Stimulated activated CD4-positive, alpha-beta T cell treated with anti-CD3 and anti-CD28 coated beads, Interleukin-1b, Interleukin-23, amount 100 ng/mL, for 1 hour (primary cell): ENCODE data around the gene DCX.
"Not testable (repeated sequence)": the region's sequence is repeated elsewhere in the genome, so short reads cannot be mapped to it uniquely, and the experiment has no call there.

Experiments used
- DNase-seq, 2 donors: peaks; one replicate each; pipeline ENCODE4 v3.0.0-alpha.2; 2020; ENCODE audit warnings: low read depth in 2 of 2

The DCX gene

GRCh38 chrX:111372086-111372485 is 39.9 kb downstream of the DCX start:
- no peak for DNase-seq

GRCh38 chrX:111365770-111366325 is 46.1 kb downstream of the DCX start:
- DNase-seq = no peak

DNA sequence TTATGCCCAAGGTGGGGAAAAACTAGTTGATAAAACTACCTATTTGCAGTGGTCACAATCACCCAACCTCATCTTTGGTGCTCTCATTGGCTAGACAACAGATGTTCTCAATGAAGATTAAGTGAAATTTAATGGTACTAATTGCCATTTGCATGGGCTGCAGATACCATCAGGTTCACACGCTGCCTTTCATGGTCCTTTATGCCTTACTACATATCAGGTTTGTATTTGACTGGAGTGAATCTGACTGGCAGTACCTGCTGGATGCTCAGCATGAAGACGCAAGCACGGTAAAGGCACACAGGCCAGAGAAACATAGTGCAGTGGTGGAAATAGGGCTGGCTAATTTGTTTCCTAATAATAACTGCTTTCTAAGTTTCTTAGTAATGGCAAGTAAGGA is 48.3 kb downstream of the DCX start:
- no peak for DNase-seq

DNA sequence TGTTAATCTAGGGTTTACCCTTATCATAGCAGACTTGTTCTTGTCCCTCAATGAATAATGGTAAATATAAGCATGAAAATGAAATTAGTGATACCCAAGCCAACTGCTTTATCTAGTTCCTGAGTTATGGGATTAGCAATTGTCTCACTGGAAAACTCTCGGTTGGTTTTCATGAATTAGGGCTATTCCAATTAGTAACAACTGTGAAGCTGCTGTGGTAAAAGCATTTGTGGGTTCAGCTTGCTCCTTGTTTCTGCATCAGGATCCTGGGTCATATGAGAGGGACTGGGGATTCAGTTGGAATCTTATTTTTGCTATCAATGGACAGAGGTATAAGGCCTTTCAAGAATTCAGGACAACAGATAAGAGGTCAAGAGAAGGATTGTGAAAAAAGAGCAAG is 50.2 kb downstream of the DCX start:
- DNase-seq = no peak

DNA sequence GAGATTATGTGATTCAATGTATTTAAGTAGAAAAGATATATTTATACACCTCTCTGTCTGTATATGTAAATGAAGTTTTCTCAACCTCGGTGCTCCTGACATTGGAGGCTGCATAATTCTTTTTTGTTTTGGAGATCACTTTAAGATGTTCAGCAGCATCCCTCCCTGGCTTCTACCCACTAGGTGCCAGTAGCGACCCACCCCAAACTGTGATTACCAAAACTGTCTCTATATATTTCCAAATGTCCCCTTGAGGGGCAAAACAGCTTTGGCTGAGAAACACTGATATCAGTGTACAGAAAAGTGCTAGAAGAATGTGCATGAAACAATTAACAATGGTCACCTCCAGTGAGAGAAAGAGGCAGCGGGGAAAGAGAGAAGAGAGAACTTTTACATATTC is 51.2 kb downstream of the DCX start:
- no peak for DNase-seq

GRCh38 chrX:111355523-111356115 is 56.4 kb downstream of the DCX start:
- DNase-seq = no peak

DNA sequence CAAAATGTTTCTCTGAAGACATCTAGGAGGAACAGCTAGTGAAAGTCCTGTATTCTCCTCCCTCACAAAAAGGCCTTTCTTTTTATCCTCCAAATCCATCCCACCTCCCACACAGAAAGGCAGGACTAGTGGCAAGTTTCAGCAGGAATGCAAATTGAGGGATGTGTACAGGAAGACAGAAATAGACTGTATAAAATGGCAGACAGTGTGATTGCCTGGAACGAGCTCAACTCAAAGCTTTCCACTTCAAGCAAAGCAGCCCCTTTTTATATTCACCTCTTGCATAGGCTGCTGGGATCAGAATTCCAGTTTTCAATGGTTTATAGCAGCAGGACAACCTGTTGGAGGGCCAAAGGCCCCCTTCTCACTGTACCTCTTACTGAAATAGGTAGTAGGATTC is 57.5 kb downstream of the DCX start:
- no peak for DNase-seq

GRCh38 chrX:111353793-111354192 is 58.2 kb downstream of the DCX start:
- DNase-seq = no peak

DNA sequence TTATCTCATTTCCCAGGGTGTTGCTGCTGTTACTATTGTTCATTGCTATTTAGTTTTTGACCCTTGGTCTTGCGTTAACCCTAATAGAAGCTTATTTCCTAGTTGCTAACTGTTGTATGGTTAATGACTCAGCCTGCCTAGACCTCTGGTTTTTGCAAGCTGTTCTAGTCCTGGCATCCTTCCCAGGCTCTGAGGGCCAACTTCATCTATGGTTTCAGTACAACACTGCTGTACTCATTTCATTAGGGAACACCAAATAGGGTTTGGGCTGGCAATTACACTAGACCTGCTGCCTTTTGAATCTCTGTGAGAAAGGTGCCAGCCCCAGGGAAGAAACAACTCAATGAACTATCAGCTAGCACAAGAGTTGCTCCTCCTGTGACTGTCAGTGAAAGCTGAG is 59.6 kb downstream of the DCX start:
- no peak for DNase-seq

DNA sequence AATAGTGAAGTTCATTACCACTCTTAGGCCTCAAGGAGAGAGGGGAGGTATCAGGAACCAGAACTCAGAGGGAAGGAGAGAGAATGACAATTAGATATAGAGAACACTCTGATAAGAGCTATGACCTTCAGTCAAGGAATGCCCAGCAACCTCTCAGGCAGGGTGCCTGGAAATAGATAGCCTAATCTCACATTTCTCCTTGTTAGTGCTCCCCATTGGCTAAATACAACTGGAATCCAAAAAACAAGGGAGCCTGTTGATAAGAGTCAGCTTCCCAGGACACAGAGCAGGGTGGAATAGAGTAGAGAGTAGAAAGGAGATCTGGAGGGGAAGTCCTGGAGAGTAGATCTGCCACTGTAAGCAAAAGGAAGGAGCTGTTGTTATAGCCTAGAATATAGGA is 62.1 kb downstream of the DCX start:
- no peak for DNase-seq

DNA sequence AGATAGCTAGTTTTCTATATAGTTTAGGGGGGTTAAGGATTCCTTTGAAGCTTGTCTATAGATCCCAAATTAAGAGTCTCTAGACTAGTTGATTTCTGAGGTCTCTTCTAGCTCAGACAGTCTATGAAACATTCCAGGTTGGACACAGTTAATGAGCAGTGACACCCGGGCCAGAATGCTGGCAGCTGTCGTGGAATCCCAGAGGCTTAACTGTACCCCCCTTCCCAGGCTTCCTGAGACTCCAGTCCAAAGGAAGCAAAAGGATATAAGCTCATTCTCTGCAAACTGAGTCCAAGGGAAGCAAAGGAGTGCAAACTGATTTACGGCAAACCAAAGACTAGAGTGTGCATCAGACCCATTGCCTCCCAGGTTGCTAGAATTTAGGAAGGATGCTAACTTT is 62.9 kb downstream of the DCX start:
- DNase-seq = no peak

DNA sequence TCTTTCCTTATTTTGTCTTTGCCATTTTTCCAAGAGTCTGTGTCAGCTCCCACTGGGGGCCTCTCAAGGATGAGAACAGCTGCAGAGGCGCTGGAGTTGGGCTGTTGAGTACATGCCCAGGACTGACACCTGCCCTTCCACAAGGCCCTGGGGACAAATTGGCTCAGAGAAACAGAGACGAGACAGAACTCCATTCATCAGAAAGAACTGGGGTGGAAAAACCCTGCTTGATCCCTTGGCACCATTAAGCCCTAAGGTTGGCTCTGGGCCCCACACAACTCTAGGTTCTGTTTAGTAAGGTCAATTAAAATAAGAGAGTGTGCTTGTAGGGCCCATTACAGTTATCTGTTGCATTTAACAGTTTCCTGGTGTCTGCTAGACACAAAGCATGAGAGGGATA is 63.6 kb downstream of the DCX start:
- DNase-seq = no peak

DNA sequence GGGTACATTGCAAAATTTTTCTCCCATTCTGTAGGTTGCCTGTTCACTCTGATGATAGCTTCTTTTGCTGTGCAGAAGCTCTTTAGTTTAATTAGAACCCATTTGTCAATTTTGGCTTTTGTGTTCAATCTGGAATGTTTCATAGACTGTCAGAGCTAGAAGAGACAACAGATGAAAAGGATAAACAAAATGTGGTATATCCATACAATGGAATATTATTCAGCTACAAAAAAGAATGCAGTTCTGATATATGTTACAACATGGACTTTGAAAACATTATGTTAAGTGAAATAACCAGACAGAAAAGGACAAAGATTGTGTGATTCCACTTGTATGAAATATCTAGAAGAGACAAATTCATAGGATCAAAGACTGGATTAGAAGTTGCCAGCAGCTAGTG is 65.8 kb downstream of the DCX start:
- not testable (repeated sequence) for DNase-seq

- DNase-seq = no peak
Observed at GRCh38 chrX:111340054-111340453, 71.9 kb downstream of the DCX start.

- no peak for DNase-seq
Observed at GRCh38 chrX:111339212-111339611, 72.8 kb downstream of the DCX start.

DNA sequence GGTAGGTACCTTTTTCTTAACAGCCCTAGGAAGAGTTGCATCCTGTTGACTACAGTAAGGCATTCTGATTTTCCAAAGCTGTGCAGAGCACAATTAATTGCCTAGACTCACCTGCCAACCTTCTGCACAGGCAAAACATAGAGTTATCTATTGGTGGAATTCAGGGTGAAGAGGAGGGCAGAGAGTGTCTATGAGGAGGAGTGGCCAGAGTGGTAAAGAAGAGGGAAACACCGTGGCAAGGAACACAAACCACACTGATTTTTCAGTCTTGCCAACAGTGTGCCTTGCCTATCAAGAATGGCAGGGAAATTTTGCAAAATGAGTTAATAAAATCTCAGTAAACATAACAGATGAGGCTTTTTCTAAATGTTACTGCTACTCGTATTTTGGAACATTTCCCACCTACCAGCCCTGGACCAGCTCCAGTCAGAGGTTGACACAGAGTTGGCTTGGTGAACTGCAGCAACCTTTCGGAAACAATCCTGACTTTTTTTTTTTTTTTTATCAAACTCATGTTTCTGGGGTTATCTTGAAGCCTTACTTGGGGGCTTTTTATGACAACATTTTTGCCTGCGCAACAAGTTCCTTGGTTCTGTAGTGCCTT is 73.8 kb downstream of the DCX start:
- DNase-seq = no peak

- DNase-seq = no peak
Observed at GRCh38 chrX:111337067-111337637, 74.8 kb downstream of the DCX start.

DNA sequence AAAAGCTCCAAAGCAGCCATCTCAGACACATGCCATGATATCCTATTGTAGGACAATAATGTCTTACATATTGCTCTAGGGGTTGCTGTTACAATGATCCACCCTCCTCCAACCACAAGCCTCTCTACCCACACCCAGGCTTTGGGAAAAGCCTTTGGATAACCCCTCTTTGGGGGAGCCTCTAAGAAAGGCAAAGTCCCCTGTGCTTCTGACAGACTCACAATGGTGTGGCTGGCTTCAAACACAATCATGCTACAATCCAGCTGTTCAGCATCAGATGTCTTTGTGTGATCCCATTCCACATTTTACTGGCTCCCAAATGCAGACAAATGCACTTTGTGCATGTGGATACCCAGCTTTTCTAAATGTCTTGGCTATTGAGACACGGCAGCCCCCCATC is 75.9 kb downstream of the DCX start:
- no peak for DNase-seq

- DNase-seq = no peak
Observed at GRCh38 chrX:111329370-111329769, 82.6 kb downstream of the DCX start.

GRCh38 chrX:111328858-111329257 is 83.1 kb downstream of the DCX start:
- no peak for DNase-seq

DNA sequence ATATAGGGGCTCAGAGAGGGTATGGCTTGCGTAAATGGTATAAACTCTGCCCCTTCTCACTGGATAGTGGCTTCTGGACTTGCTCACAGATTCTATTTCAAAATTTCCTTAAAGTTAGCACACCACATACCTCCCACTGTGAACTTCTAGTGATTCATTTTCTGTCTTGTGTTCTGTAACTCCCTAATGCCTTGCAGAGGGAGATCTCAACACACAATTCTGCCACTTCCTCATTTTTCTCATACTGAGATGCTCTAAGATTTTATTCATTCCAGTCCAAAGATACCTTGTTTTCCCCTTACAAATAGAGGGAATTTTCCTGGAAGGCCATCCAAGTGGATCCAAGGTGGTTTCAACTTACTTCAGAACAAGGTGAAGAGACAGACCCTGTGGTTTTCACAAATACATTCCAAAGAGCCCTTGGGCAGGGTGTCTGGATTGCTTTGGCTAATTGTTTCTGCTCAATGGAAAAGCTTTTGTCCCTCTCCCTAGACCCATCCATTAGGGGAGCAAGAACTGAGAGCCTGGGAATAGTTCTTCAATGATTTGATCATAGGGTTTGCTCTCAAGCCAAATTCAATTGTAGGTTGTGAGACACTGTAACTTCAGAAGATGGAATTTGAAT is 89.6 kb downstream of the DCX start:
- no peak for DNase-seq

GRCh38 chrX:111319451-111319850 is 92.5 kb downstream of the DCX start:
- no peak for DNase-seq

DNA sequence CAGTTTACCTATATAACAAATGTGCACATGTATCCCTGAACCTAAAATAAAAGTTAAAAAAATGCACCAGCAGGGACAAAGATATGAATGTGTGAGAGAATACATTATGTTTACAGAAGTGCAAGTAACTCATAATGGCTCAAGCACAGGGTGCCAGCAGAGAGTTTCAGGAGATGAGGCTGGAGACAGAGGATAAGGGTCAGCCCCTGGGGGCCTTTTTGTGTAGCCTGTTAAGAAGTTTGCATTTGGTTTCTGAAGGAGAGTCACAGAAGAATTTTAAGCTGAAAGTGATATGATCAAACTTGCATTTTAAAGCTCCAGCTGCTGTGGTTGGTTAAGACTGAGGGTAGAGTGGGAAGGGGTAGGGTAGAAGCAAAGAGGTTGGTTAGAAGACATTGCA is 93.1 kb downstream of the DCX start:
- DNase-seq = no peak
